Measurements from ENCODE around the gene ZNF598.
"Not testable (repeated sequence)": the region's sequence is repeated elsewhere in the genome, so short reads cannot be mapped to it uniquely, and the experiment has no call there.

ZNF598 gene

GRCh38 chr16:1957434-1958142 lies 52.0 kb downstream of the ZNF598 start:
- not testable (repeated sequence) for DNase-seq

GRCh38 chr16:1953734-1954133 lies 55.9 kb downstream of the ZNF598 start:
- DNase-seq = no peak

DNA sequence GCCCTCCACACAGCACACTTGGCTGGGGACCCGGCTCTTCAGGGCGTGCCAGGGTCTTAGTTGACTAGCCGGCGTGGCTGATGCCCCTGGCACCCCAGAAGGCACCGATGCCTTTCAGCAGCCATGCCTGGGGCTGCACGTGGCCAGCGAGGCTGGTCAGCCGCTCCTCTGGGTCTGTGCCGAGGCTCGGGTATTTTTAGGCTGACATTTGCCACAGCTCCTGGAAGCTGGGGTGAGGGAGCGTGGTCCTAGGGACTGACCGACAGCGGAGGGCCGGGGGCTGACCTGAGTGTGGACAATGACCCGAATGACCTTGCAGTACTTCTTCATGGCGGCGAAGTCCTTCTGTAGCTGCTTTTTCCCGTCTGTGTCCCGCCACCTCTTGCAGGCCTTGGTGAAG lies 59.1 kb downstream of the ZNF598 start:
- DNase-seq = no peak

DNA sequence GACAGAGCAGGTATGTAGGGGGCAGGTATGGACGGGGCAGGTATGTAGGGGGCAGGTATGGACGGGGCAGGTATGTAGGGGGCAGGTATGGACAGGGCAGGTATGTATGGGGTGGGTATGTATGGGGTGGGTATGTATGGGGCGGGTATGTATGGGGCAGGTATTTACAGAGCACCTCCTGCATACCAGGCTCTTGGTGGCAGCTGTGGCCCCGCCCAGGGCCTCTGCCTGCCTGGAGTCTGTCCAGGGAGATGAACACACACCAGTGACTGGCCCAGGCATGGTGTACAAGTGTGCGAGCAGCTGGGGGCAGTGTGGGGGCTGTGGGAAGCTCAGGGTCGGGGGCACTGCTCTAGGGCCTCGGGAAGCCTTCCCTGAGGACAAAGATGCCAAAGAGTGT lies 59.6 kb downstream of the ZNF598 start:
- no peak for DNase-seq

DNA sequence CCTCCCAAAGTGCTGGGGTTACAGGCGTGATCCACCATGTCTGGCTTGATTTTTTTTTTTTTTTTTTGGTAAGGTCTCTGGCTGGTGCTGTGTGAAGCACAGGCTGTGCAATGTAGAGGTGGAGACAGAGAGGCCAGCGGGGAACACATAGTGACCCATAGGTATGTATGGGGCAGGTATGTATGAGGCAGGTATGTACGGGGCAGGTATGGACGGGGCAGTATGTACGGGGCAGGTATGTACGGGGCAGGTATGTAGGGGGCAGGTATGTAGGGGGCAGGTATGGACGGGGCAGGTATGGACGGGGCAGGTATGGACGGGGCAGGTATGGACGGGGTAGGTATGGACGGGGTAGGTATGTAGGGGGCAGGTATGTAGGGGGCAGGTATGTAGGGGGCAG lies 60.1 kb downstream of the ZNF598 start:
- DNase-seq = no peak

Data from NCI-H1092 treated with DMSO at 0.1 percent for 48 hours (cell line).